Epithelial cell of proximal tubule (primary cell): ENCODE results near the gene IMMP2L. TPM values are rescaled to one million over a fixed set of nuclear protein-coding genes. Genes with fewer than 3 reads are reported as not detected.
"Not testable (repeated sequence)": the region's sequence is repeated elsewhere in the genome, so short reads cannot be mapped to it uniquely, and the experiment has no call there.

Experiments used
- DNase-seq: peaks from one replicate; pipeline ENCODE4 v3.0.0-alpha.2; 2011; ENCODE audit warnings: low read depth
- H3K4me3 ChIP-seq: 2 replicates; pipeline ENCODE4 v1.5.1; 2011; ENCODE audit warnings: low read depth, mild to moderate bottlenecking, low read length
- total RNA-seq: library from RNA; depleted of rRNA; stranded (reverse); fragments of >200 nt; gene quantifications from 2 replicates; pipeline ENCODE4 v1.2.3, GENCODE V29; 2015
- TF ChIP-seq, protein P1 (sequence below): conservative IDR thresholded peaks from 2 replicates; pipeline ENCODE4 v1.5.1; 2012; ENCODE audit warnings: low read depth, mild to moderate bottlenecking, low read length

Gene IMMP2L
- total RNA-seq, 1 donor from 2014 or later, result 8.4 TPM

GRCh38 chr7:111290419-111290818 is 271.9 kb downstream of the IMMP2L start:
- DNase-seq, result no peak
- TF ChIP-seq, protein P1, sequence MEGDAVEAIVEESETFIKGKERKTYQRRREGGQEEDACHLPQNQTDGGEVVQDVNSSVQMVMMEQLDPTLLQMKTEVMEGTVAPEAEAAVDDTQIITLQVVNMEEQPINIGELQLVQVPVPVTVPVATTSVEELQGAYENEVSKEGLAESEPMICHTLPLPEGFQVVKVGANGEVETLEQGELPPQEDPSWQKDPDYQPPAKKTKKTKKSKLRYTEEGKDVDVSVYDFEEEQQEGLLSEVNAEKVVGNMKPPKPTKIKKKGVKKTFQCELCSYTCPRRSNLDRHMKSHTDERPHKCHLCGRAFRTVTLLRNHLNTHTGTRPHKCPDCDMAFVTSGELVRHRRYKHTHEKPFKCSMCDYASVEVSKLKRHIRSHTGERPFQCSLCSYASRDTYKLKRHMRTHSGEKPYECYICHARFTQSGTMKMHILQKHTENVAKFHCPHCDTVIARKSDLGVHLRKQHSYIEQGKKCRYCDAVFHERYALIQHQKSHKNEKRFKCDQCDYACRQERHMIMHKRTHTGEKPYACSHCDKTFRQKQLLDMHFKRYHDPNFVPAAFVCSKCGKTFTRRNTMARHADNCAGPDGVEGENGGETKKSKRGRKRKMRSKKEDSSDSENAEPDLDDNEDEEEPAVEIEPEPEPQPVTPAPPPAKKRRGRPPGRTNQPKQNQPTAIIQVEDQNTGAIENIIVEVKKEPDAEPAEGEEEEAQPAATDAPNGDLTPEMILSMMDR, result no peak

GRCh38 chr7:111288441-111288840 is 273.9 kb downstream of the IMMP2L start:
- H3K4me3 ChIP-seq, DNase-seq: not testable (repeated sequence)

More at GRCh38 chr7:111290419-111290818, 271.9 kb downstream of the IMMP2L start:
- no peak overlapping the region for H3K4me3 ChIP-seq

GRCh38 chr7:111282626-111283025 is 279.7 kb downstream of the IMMP2L start:
- TF ChIP-seq, protein P1, result no peak
- DNase-seq, result no peak

DNA sequence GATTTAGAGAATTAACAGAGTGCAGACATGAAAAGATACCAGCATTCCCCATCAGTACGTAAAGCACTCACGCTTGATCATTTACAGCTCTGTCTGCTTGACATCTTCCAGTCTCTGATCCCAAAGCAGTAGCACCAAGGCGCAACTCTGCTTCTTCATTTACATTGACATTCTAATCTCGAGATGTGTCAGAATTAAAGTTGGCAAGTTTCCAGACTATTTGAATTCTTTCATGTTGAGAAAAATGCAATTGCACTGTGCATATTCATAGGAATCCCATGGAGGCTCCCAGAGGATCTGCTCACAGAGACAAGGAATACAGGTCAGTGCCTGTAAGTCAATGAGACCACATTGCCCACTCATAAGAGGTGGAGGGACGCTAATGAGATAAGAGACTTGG is 287.4 kb downstream of the IMMP2L start:
- no peak for DNase-seq
- no peak overlapping the region for H3K4me3 ChIP-seq
- TF ChIP-seq, protein P1, result no peak

More at GRCh38 chr7:111282626-111283025, 279.7 kb downstream of the IMMP2L start:
- no peak overlapping the region for H3K4me3 ChIP-seq

DNA sequence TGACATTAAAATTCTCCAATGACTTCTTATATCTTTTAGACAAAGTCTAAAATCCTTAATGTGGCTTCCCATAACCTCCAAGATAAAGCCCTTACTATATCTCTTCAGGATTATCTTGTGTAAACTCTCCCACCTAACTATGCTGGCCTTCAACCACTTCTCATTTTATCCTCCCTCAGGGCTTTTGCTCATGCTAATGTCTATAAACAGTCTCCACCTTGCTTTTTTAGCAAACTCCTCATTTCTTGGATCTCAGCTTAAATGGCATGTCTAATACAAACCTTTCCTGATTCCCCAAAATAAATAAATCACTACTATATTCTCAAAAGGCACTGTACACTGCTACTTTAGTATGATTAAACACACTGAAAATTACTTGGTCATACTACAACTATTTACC is 290.2 kb downstream of the IMMP2L start:
- no peak overlapping the region for H3K4me3 ChIP-seq
- TF ChIP-seq, protein P1, result no peak
- no peak for DNase-seq

GRCh38 chr7:111270794-111271193 is 291.5 kb downstream of the IMMP2L start:
- H3K4me3 ChIP-seq, DNase-seq: not testable (repeated sequence)

GRCh38 chr7:111268941-111269340 is 293.4 kb downstream of the IMMP2L start:
- no peak overlapping the region for H3K4me3 ChIP-seq
- DNase-seq, result no peak
- TF ChIP-seq, protein P1, result no peak

- DNase-seq, result peak; percentile 91
- H3K4me3 ChIP-seq, result no peak overlapping the region
- TF ChIP-seq, protein P1, result no peak
These were observed 295.7 kb downstream of the IMMP2L start for GRCh38 chr7:111266613-111267012.
